Endothelial cell of umbilical vein (primary cell): ENCODE measurements around the gene PLCD3. TPM values are rescaled to one million over a fixed set of nuclear protein-coding genes. Genes with fewer than 3 reads are reported as not detected.

Experiments used
- BruUV-seq: library from RNA; stranded (reverse); fragments of 400-500 nt; replicated peaks from 2 replicates; lab custom pipeline; 2021; lab: Mats Ljungman, UMichigan
- CTCF ChIA-PET: fragments of 300-600, 350-600 bp; sonication (Branson Sonifier 250); formaldehyde crosslinking; loops from one replicate; lab custom pipeline; 2021; ENCODE audit warnings: antibody characterized with exemption, inconsistent platforms; lab: Charles Lee
- POLR2A ChIA-PET: fragments of 300-600, 350-600 bp; sonication (Branson Sonifier 250); formaldehyde crosslinking; loops from one replicate; lab custom pipeline; 2021; ENCODE audit warnings: antibody characterized with exemption, inconsistent platforms; lab: Charles Lee
- DNase-seq: peaks from one replicate; pipeline ENCODE4 v3.0.0-alpha.2; 2011; ENCODE audit warnings: low read depth, low spot score
- FAIRE-seq: peaks from 2 replicates; lab custom pipeline; 2011; peaks lifted over from hg19 to GRCh38; lab: Jason Lieb, UNC
- H2AFZ ChIP-seq: 2 replicates; pipeline ENCODE4 v1.6.0; 2012; ENCODE audit warnings: low read depth, low read length, control low read depth, inconsistent platforms
- H3K27ac ChIP-seq: 2 replicates; pipeline ENCODE4 v1.5.1; 2011; ENCODE audit warnings: low read depth, mild to moderate bottlenecking, control low read depth, low read length, moderate library complexity; ENCODE audit not compliant: insufficient read depth
- H3K27me3 ChIP-seq, 2 experiments: 2 replicates each; pipeline versions ENCODE4 v1.6.0 to v1.6.1; 2011; ENCODE audit warnings: low read length in 2 of 2, mixed read lengths in 1 of 2; ENCODE audit not compliant: control insufficient read depth in 2 of 2, insufficient read depth in 2 of 2
- H3K36me3 ChIP-seq, 2 experiments: 2 replicates in 1 of 2; 3 replicates in 1 of 2; pipeline ENCODE4 v1.5.1; 2011; ENCODE audit warnings: low read length in 2 of 2, mild to moderate bottlenecking in 1 of 2, moderate library complexity in 1 of 2; ENCODE audit not compliant: control insufficient read depth in 2 of 2, insufficient read depth in 2 of 2; ENCODE audit errors: extremely low read depth in 1 of 2
- H3K4me1 ChIP-seq: 3 replicates; pipeline ENCODE4 v1.5.1; 2011; ENCODE audit warnings: mild to moderate bottlenecking, low read length; ENCODE audit not compliant: control insufficient read depth, insufficient read depth; ENCODE audit errors: extremely low read depth
- H3K4me2 ChIP-seq: 2 replicates; pipeline ENCODE4 v1.6.1; 2011; ENCODE audit warnings: low read length, control low read depth, mixed read lengths; ENCODE audit not compliant: insufficient read depth
- H3K4me3 ChIP-seq, 3 experiments: fragments of 200-600 bp in 1 of 3; sonication (generic), shearing (Covaris generic) in 1 of 3; replicated peaks in 1 of 3; 2 replicates each; pipeline ENCODE4 v1.5.1; 2011 to 2016; ENCODE audit warnings: control low read depth in 3 of 3, low read length in 3 of 3, mild to moderate bottlenecking in 2 of 3, inconsistent platforms in 1 of 3, low read depth in 1 of 3, moderate library complexity in 1 of 3; ENCODE audit not compliant: insufficient read depth in 1 of 3
- H3K79me2 ChIP-seq: 2 replicates; pipeline ENCODE4 v1.6.0; 2012; ENCODE audit warnings: low read length, inconsistent platforms; ENCODE audit not compliant: control insufficient read depth, insufficient read depth
- H3K9ac ChIP-seq: replicated peaks from 2 replicates; pipeline ENCODE3; 2011; ENCODE audit warnings: low read length, control low read depth; ENCODE audit not compliant: insufficient read depth; ENCODE audit errors: extremely low read depth
- H3K9me1 ChIP-seq: replicated peaks from 3 replicates; pipeline ENCODE4 v1.6.0; 2011; ENCODE audit warnings: mild to moderate bottlenecking, low read length; ENCODE audit not compliant: control insufficient read depth, insufficient read depth; ENCODE audit errors: extremely low read depth
- H3K9me3 ChIP-seq: replicated peaks from 2 replicates; pipeline ENCODE4 v1.5.1; 2012; ENCODE audit warnings: low read length, inconsistent platforms; ENCODE audit not compliant: control insufficient read depth, insufficient read depth
- H4K20me1 ChIP-seq: replicated peaks from 2 replicates; pipeline ENCODE3; 2011; ENCODE audit warnings: mild to moderate bottlenecking, low read length; ENCODE audit not compliant: control insufficient read depth, insufficient read depth; ENCODE audit errors: extremely low read depth
- CTCF ChIP-seq, 2 donors: IDR thresholded peaks; 1 replicate in 1 of 2; 2 replicates in 1 of 2; pipeline ENCODE4 v1.5.1; 2011; ENCODE audit warnings: low read length in 2 of 2, mild to moderate bottlenecking in 2 of 2, moderate library complexity in 2 of 2, control low read depth in 1 of 2, inconsistent platforms in 1 of 2, low read depth in 1 of 2; ENCODE audit not compliant: insufficient read depth in 1 of 2; ENCODE audit errors: extremely low read depth in 1 of 2
- EZH2 ChIP-seq: IDR thresholded peaks from 2 replicates; pipeline ENCODE4 v1.6.1; 2012; ENCODE audit warnings: borderline replicate concordance, low read depth, mild to moderate bottlenecking, moderate library complexity, low read length, inconsistent platforms; ENCODE audit not compliant: severe bottlenecking
- FOS ChIP-seq: IDR thresholded peaks from 2 replicates; pipeline ENCODE4 v1.6.1; 2011; ENCODE audit warnings: mild to moderate bottlenecking, low read length, moderate library complexity, borderline replicate concordance; ENCODE audit not compliant: insufficient read depth
- GATA2 ChIP-seq: IDR thresholded peaks from 2 replicates; pipeline ENCODE4 v1.7.0; 2011; ENCODE audit warnings: low read depth, mild to moderate bottlenecking, moderate library complexity, mixed read lengths, low read length; ENCODE audit not compliant: insufficient read length, insufficient read depth
- JUN ChIP-seq: IDR thresholded peaks from 2 replicates; pipeline ENCODE4 v1.6.1; 2011; ENCODE audit warnings: borderline replicate concordance, low read depth; ENCODE audit not compliant: insufficient read length, insufficient read depth
- MAX ChIP-seq: IDR thresholded peaks from 2 replicates; pipeline ENCODE4 v1.6.1; 2011; ENCODE audit not compliant: insufficient read depth, insufficient read length
- MYC ChIP-seq: IDR thresholded peaks from one replicate; pipeline ENCODE4 v1.6.1; 2011; ENCODE audit warnings: mild to moderate bottlenecking, low read depth, low read length
- POLR2A ChIP-seq: IDR thresholded peaks from 2 replicates; pipeline ENCODE4 v1.6.1; 2012; ENCODE audit warnings: low read depth, mild to moderate bottlenecking, control low read depth, low read length
- POLR2AphosphoS5 ChIP-seq: IDR thresholded peaks from 2 replicates; pipeline ENCODE4 v1.6.1; 2012; ENCODE audit warnings: low read depth, mild to moderate bottlenecking, control low read depth, low read length, moderate library complexity; ENCODE audit not compliant: insufficient read depth
- dilution Hi-C: fragments of 300-500 bp; cut with MboI; formaldehyde crosslinking; loops from one replicate; pipeline ENCODE4 v1.15.0; 2019; ENCODE audit warnings: low sequenced_read_pairs; ENCODE audit not compliant: extremely low pct_ligation_motif_present
- intact Hi-C: fragments of 100-400 bp; cut with micrococcal nuclease; formaldehyde crosslinking; loops from one replicate; pipeline ENCODE4 v1.10.0; 2022
- polyA plus RNA-seq, 4 experiments: library from polyadenylated mRNA; depleted of rRNA in 3 of 4; stranded (reverse) in 3 of 4; unstranded in 1 of 4; fragments of >200 nt; gene quantifications; 2 replicates each; pipeline versions ENCODE4 v1.2.1 to v1.2.3, GENCODE V29; 2011 to 2012; ENCODE audit warnings: missing spikeins in 1 of 4
- total RNA-seq: library from RNA; stranded (reverse); gene quantifications from 2 replicates; pipeline ENCODE4 v1.2.3, GENCODE V29; 2021

The PLCD3 gene
- total and polyA plus RNA-seq, 2 donors (not counting 3 experiments of a cell fraction or from before 2014, with no cell fraction given): 30.4 to 43.1 TPM

- H3K9me1 ChIP-seq: no peaks in the 10 kb centered on the region
- FAIRE-seq (no peak), DNase-seq (no peak)
- TF ChIP-seq MYC: no peak
- no peak for TF ChIP-seq POLR2A
- TF ChIP-seq CTCF (IDR thresholded peaks at IDR 0.05; ENCODE audit: extremely low read depth in 1 of 2, insufficient read depth in 1 of 2, low read depth in 1 of 2, low read length in 2 of 2): no peak
- no peak for TF ChIP-seq POLR2AphosphoS5
- TF ChIP-seq GATA2: no peak
- no peak for TF ChIP-seq JUN
- TF ChIP-seq EZH2: no peak
- no peak for TF ChIP-seq MAX
- no peak for TF ChIP-seq FOS
- intact Hi-C loops: loop anchor here (10.0 kb wide), 1 partner anchor 228 kb away; no protein-coding TSS in a partner anchor
- H3K9me3 ChIP-seq: no peaks in the 10 kb centered on the region
- H4K20me1 ChIP-seq: no peaks in the 10 kb centered on the region
- peaks cover 21% of the 10 kb centered on the region for H3K4me1 ChIP-seq
- H3K4me3 ChIP-seq: no peak overlapping the region
- ChIA-PET POLR2A (no interaction called here), CTCF (interaction anchor here (10.4 kb wide), 1 partner anchor 10 kb away, joined by 393 read pairs; the partner anchor contains the start of gene ACBD4)
- H3K9ac ChIP-seq: no peak overlapping the region
- dilution Hi-C loops: no loop called here
- H3K79me2 ChIP-seq: peaks cover 28% of the 10 kb centered on the region
- H2AFZ ChIP-seq: no peak overlapping the region
- H3K27me3 ChIP-seq: no peaks in the 10 kb centered on the region
- no peaks in the 10 kb centered on the region for H3K36me3 ChIP-seq
- H3K27ac ChIP-seq: peak overlapping the region; percentile 6
- no TSS peak for BruUV-seq
- peak overlapping the region; percentile 51 for H3K4me2 ChIP-seq
These were observed 14.2 kb upstream of the PLCD3 start for GRCh38 chr17:45146592-45146889.
